Epithelial cell of proximal tubule (primary cell): ENCODE measurements around the gene CDC42SE2. TPM values are rescaled to one million over a fixed set of nuclear protein-coding genes. Genes with fewer than 3 reads are reported as not detected.

Experiments
- DNase-seq: peaks from one replicate; pipeline ENCODE4 v3.0.0-alpha.2; 2011; ENCODE audit warnings: low read depth
- H3K4me3 ChIP-seq: 2 replicates; pipeline ENCODE4 v1.5.1; 2011; ENCODE audit warnings: low read depth, mild to moderate bottlenecking, low read length
- CTCF ChIP-seq: conservative IDR thresholded peaks from 2 replicates; pipeline ENCODE4 v1.5.1; 2012; ENCODE audit warnings: low read depth, mild to moderate bottlenecking, low read length
- total RNA-seq: library from RNA; depleted of rRNA; stranded (reverse); fragments of >200 nt; gene quantifications from 2 replicates; pipeline ENCODE4 v1.2.3, GENCODE V29; 2015

CDC42SE2 gene
- total RNA-seq, 1 donor from 2014 or later: 40.1 TPM

DNA sequence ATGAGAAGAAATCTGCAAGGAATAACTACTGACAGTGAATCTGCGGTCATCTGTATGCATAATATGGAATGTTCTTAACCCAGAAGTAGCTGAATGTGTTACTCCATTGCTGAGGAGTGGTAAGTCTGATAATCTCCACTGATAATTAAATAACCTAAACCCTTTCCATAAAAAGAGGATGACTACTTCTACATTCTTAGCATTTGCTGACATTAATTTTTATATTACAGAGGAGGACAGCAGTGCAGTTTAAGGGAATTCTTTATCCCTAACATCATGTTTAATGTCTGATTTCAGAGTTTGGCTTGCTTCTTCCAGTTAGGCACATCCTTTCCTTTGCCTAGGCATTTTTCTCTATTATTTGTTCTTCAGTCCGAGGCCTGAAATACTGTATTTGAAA is 52.2 kb downstream of the CDC42SE2 start:
- no peak overlapping the region for H3K4me3 ChIP-seq
- DNase-seq: no peak
- TF ChIP-seq CTCF: no peak

GRCh38 chr5:131316822-131317221 is 53.0 kb downstream of the CDC42SE2 start:
- DNase-seq: no peak
- no peak overlapping the region for H3K4me3 ChIP-seq
- no peak for TF ChIP-seq CTCF

DNA sequence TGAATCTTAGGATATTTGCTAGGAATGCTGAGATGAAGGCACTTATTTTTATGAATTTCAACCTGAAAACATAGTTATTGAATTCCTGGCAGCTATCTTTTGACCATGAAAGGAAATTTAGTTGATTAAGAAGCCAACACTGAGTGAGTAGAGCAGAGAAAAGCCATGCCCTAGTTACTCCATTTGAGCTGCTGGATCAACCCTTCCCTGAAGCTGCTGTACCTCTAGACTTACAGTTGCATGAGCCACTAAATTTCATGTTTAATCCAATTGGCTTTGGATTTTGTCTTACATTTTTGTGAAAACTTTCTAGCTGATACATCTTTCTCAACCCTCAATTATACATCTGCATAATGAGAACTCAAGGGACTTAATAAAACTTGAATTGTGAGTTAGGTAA is 54.6 kb downstream of the CDC42SE2 start:
- no peak for TF ChIP-seq CTCF
- no peak for DNase-seq
- no peak overlapping the region for H3K4me3 ChIP-seq

DNA sequence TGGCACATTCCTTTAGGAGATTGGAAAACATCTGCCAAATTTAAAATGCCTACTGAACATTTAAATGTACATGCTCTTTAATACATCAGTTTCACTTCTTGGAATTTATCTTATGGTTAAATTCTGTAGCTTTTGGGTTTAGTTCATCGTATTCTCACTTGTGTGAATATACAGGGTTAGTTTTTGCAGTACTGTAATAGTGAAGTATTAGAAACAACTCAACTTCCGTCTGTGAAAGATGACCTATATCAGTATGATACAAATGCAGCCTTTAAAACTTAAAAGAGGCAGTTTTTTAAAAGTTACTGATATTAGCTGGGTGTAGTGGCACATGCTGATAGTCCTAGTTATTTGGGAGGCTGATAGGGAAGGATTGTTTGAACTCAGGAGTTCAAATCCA is 57.2 kb downstream of the CDC42SE2 start:
- no peak for TF ChIP-seq CTCF
- no peak overlapping the region for H3K4me3 ChIP-seq
- DNase-seq: no peak

GRCh38 chr5:131322926-131323325 is 59.1 kb downstream of the CDC42SE2 start:
- no peak overlapping the region for H3K4me3 ChIP-seq
- no peak for DNase-seq
- no peak for TF ChIP-seq CTCF

DNA sequence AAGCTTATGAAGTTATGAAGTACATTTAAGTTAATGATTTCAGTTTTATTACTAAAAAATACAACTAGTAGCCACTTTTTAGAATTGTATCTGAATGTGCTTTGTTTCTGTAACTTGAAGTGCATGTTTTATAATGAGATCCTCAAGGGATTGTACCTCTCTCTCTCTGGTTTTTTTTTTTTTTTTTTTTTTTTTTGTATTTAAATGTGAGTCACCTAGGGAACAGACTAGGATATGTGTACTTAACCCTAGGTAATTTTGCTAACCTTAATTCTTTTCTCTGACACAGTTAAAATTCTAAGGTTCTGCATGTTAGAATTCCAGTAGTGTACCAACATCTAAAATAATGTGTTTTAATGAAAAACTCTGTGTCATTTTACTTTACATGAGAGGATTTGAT is 59.5 kb downstream of the CDC42SE2 start:
- no peak for DNase-seq
- no peak for TF ChIP-seq CTCF
- no peak overlapping the region for H3K4me3 ChIP-seq

DNA sequence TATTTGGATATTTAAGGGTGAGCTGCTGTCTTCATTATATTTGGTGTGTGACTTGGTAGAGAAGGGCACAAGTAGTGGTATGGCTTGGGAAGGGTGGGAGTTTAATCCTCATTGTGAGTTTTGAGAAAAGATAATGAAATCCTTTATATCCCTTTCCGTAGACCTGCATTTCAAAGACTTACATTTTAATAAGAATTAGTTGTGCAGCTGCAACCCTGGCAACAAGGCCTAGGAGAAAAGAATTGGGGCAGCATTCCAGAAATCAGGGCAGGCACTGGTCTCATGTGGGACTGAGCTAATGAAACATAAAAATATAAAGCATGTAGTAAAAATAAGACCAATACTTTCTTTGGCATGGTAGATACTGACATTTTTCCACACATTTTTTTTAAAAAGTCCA is 60.5 kb downstream of the CDC42SE2 start:
- TF ChIP-seq CTCF: no peak

More for the DNA sequence above, 60.5 kb downstream of the CDC42SE2 start:
- no peak for DNase-seq
- H3K4me3 ChIP-seq: no peak overlapping the region
